Panc1 (cell line): ENCODE measurements around the gene CYP2B6. TPM values are rescaled to one million over a fixed set of nuclear protein-coding genes. Genes with fewer than 3 reads are reported as not detected.
"Not testable (repeated sequence)": the region's sequence is repeated elsewhere in the genome, so short reads cannot be mapped to it uniquely, and the experiment has no call there.

ENCODE experiments used
- ATAC-seq: fragments of 200-7000 bp; cut with Tn5 transposase; 2 replicates; pipeline ENCODE4 v1.9.1; 2020; ENCODE audit warnings: mild to moderate bottlenecking, moderate library complexity
- BruUV-seq: library from RNA; stranded (reverse); fragments of 400-500 nt; replicated peaks from 2 replicates; lab custom pipeline; 2021; lab: Mats Ljungman, UMichigan
- CTCF ChIA-PET: fragments of 300-600 bp; sonication (Branson Sonifier 250); formaldehyde crosslinking; loops from one replicate; lab custom pipeline; 2022; ENCODE audit warnings: antibody characterized with exemption; lab: Charles Lee
- POLR2A ChIA-PET: fragments of 300-600 bp; sonication (Branson Sonifier 250); formaldehyde crosslinking; loops from one replicate; lab custom pipeline; 2022; ENCODE audit warnings: antibody characterized with exemption; lab: Charles Lee
- DNase-seq: peaks from one replicate; pipeline ENCODE4 v3.0.0-alpha.2; 2010; ENCODE audit warnings: low read depth, low spot score
- H3K27ac ChIP-seq: 2 replicates; pipeline ENCODE4 v1.5.1; 2011; ENCODE audit warnings: mild to moderate bottlenecking, low read length, inconsistent platforms
- H3K27me3 ChIP-seq: fragments of 200-500 bp; sonication (Bioruptor generic); 2 replicates; pipeline ENCODE4 v1.6.0; 2014; ENCODE audit warnings: low read length, inconsistent platforms; ENCODE audit not compliant: control insufficient read depth, insufficient read depth
- H3K36me3 ChIP-seq: fragments of 200-500 bp; sonication (Bioruptor generic); 2 replicates; pipeline ENCODE4 v1.5.1; 2014; ENCODE audit warnings: inconsistent platforms, mild to moderate bottlenecking, low read length, moderate library complexity; ENCODE audit not compliant: control insufficient read depth, insufficient read depth
- H3K4me1 ChIP-seq: 2 replicates; pipeline ENCODE4 v1.5.1; 2011; ENCODE audit warnings: inconsistent platforms, mild to moderate bottlenecking, low read length, moderate library complexity; ENCODE audit not compliant: control insufficient read depth, insufficient read depth
- H3K4me3 ChIP-seq, 2 experiments: 2 replicates each; pipeline ENCODE4 v1.5.1; 2011 to 2012; ENCODE audit warnings: low read depth in 2 of 2, low read length in 2 of 2, mild to moderate bottlenecking in 2 of 2, inconsistent platforms in 1 of 2, moderate library complexity in 1 of 2
- H3K9me3 ChIP-seq: fragments of 200-500 bp; sonication (Bioruptor generic); 2 replicates; pipeline ENCODE4 v1.5.1; 2014; ENCODE audit warnings: low read depth, mild to moderate bottlenecking, inconsistent platforms, low read length, moderate library complexity; ENCODE audit not compliant: control insufficient read depth, insufficient read depth
- POLR2AphosphoS5 ChIP-seq: IDR thresholded peaks from 2 replicates; pipeline ENCODE4 v1.6.1; 2012; ENCODE audit warnings: mild to moderate bottlenecking, low read depth, low read length, moderate library complexity
- SIN3A ChIP-seq: IDR thresholded peaks from 2 replicates; pipeline ENCODE4 v1.6.1; 2012; ENCODE audit warnings: low read depth, mild to moderate bottlenecking, low read length, moderate library complexity, borderline replicate concordance; ENCODE audit not compliant: insufficient read depth
- TCF7L2 ChIP-seq: IDR thresholded peaks from 2 replicates; pipeline ENCODE4 v1.6.1; 2011; ENCODE audit warnings: mild to moderate bottlenecking, low read depth, low read length, inconsistent platforms
- in situ Hi-C: cut with HindIII; loops from 2 replicates; pipeline ENCODE4 v1.10.0; 2016; ENCODE audit warnings: low sequenced_read_pairs, low pct_unique_long_range_greater_than_20kb
- intact Hi-C: fragments of 100-400 bp; cut with micrococcal nuclease; formaldehyde crosslinking; loops from one replicate; pipeline ENCODE4 v1.10.0; 2022; ENCODE audit not compliant: unreplicated experiment
- total RNA-seq: library from RNA; stranded (reverse); gene quantifications from one replicate; pipeline ENCODE4 v1.2.1, GENCODE V29; 2021; ENCODE audit not compliant: unreplicated experiment
- TF ChIP-seq, protein P1 (sequence below): fragments of 450-650 bp; IDR thresholded peaks from 2 replicates; pipeline ENCODE4 v1.5.1; 2017; ENCODE audit warnings: mild to moderate bottlenecking
- TF ChIP-seq, protein P2 (sequence below), 2 experiments: IDR thresholded peaks; 2 replicates each; pipeline ENCODE4 v1.6.1; 2011 to 2012; ENCODE audit warnings: low read depth in 2 of 2, control low read depth in 1 of 2, low read length in 1 of 2, mild to moderate bottlenecking in 1 of 2, moderate library complexity in 1 of 2; ENCODE audit not compliant: insufficient read depth in 1 of 2

Gene CYP2B6
- total RNA-seq, 1 experiment from 2014 or later = 0.26 TPM

DNA sequence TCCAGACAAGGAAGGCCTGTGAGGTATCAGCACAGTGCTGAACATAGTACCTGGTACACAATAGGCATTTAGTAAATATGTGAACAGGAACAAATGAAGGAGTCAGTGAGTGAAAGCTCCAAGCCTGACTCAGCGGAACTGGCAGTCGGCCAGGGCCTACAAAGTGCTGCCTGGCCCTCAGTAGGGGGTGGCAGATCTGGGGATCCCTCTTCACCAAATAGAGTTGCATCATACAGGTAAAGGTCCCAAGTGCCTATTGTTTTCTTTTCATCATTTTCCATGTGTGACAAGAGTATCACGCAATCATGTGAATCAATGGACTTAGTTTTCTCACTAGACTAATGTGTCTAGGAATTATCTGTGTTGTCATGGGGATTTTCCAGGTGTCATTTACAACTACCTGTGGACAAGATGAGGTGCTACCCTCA lies 9.2 kb downstream of the CYP2B6 start:
- H3K4me3 ChIP-seq = no peak overlapping the region
- no peaks in the 10 kb centered on the region for H3K36me3 ChIP-seq
- ATAC-seq (no peak), DNase-seq (no peak)
- CTCF ChIA-PET = no interaction called here
- no TSS peak for BruUV-seq
- H3K9me3 ChIP-seq = no peaks in the 10 kb centered on the region
- H3K4me1 ChIP-seq = no peaks in the 10 kb centered on the region
- TF ChIP-seq, protein P1, sequence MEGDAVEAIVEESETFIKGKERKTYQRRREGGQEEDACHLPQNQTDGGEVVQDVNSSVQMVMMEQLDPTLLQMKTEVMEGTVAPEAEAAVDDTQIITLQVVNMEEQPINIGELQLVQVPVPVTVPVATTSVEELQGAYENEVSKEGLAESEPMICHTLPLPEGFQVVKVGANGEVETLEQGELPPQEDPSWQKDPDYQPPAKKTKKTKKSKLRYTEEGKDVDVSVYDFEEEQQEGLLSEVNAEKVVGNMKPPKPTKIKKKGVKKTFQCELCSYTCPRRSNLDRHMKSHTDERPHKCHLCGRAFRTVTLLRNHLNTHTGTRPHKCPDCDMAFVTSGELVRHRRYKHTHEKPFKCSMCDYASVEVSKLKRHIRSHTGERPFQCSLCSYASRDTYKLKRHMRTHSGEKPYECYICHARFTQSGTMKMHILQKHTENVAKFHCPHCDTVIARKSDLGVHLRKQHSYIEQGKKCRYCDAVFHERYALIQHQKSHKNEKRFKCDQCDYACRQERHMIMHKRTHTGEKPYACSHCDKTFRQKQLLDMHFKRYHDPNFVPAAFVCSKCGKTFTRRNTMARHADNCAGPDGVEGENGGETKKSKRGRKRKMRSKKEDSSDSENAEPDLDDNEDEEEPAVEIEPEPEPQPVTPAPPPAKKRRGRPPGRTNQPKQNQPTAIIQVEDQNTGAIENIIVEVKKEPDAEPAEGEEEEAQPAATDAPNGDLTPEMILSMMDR = no peak
- TF ChIP-seq, protein P2, sequence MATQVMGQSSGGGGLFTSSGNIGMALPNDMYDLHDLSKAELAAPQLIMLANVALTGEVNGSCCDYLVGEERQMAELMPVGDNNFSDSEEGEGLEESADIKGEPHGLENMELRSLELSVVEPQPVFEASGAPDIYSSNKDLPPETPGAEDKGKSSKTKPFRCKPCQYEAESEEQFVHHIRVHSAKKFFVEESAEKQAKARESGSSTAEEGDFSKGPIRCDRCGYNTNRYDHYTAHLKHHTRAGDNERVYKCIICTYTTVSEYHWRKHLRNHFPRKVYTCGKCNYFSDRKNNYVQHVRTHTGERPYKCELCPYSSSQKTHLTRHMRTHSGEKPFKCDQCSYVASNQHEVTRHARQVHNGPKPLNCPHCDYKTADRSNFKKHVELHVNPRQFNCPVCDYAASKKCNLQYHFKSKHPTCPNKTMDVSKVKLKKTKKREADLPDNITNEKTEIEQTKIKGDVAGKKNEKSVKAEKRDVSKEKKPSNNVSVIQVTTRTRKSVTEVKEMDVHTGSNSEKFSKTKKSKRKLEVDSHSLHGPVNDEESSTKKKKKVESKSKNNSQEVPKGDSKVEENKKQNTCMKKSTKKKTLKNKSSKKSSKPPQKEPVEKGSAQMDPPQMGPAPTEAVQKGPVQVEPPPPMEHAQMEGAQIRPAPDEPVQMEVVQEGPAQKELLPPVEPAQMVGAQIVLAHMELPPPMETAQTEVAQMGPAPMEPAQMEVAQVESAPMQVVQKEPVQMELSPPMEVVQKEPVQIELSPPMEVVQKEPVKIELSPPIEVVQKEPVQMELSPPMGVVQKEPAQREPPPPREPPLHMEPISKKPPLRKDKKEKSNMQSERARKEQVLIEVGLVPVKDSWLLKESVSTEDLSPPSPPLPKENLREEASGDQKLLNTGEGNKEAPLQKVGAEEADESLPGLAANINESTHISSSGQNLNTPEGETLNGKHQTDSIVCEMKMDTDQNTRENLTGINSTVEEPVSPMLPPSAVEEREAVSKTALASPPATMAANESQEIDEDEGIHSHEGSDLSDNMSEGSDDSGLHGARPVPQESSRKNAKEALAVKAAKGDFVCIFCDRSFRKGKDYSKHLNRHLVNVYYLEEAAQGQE (IDR thresholded peaks at IDR 0.05; ENCODE audit: insufficient read depth in 1 of 2, low read depth in 2 of 2, low read length in 1 of 2) = no peak
- TF ChIP-seq SIN3A (no peak), TCF7L2 (no peak), POLR2AphosphoS5 (no peak)
- POLR2A ChIA-PET = no interaction called here
- intact Hi-C loops (no loop called here), in situ Hi-C loops (no loop called here)
- H3K27ac ChIP-seq = no peak overlapping the region
- H3K27me3 ChIP-seq = no peaks in the 10 kb centered on the region; the same call in 1 of the 2 replicates

DNA sequence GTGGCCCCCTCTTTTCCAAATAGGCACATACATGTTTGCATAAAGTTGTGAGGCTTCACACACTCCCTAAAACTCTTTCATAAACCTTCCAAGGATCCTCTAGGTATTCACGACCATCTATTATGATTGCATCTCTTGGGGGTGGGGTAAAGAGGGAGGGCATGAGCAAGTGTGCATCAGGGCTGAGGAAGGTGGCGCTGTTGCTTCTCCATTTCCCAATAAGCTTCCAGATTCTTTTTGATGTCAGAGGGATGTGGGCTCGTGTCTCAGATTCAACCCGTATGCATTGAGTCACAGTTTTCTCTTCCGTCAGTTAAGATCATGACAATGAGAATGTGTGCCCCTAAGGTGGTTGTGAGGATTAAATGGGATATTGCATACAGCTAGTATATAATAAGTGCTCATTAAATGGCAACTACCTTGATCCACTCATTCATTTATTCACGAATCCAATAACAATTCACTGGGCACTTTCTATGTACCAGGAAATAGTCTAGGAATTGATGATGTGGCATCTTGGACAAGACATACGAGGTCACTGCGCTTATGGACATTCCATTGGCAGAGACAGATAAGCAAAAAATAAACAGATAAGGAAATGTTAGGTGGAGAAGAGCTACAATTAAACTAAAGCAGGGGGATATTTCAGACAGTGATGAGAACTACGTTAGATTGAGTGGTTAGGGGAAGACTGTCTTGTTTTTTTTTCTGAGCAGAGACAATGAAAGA lies 10.3 kb downstream of the CYP2B6 start:
- Histone ChIP-seq H3K27me3 (no peaks in the 10 kb centered on the region), H3K4me3 (no peak overlapping the region), H3K36me3 (no peaks in the 10 kb centered on the region), H3K9me3 (no peaks in the 10 kb centered on the region), H3K4me1 (no peaks in the 10 kb centered on the region), H3K27ac (no peak overlapping the region)
- CTCF ChIA-PET = interaction anchor here (0.7 kb wide), 1 partner anchor 213 kb away, joined by 3 read pairs; no protein-coding TSS in a partner anchor
- ATAC-seq (no peak), DNase-seq (no peak)
- intact Hi-C loops (no loop called here), in situ Hi-C loops (no loop called here)
- TF ChIP-seq, protein P2 (IDR thresholded peaks at IDR 0.05; ENCODE audit: insufficient read depth in 1 of 2, low read depth in 2 of 2, low read length in 1 of 2) = no peak
- TF ChIP-seq, protein P1 = peak; percentile 12
- BruUV-seq = no TSS peak
- POLR2A ChIA-PET = no interaction called here

DNA sequence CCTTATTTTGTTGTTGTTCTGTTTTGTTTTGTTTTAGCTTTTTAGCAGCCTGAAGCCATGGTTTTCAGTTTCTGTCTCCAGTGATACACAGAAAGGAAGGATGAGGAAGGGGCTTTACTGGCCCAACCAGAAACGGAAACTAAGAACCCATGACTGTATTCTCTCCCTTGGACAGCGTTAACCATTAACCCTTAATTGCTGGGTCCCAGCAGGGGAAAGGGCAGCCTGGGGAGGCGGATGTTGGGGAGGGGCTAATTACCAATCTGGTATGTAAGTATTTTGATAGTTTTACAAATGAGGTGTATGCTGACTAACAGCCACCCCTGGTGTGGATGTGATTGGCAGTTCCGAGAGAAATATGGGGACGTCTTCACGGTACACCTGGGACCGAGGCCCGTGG lies 12.6 kb downstream of the CYP2B6 start:
- in situ Hi-C loops, DNase-seq, CTCF ChIA-PET: not testable (repeated sequence)

More for the DNA sequence above, 12.6 kb downstream of the CYP2B6 start:
- H3K9me3 ChIP-seq, H3K4me3 ChIP-seq, H3K4me1 ChIP-seq, H3K27ac ChIP-seq, intact Hi-C loops, BruUV-seq, POLR2A ChIA-PET, H3K36me3 ChIP-seq, ATAC-seq, H3K27me3 ChIP-seq: not testable (repeated sequence)
